Activated CD8-positive, alpha-beta memory T cell treated with anti-CD3 and anti-CD28 coated beads, Interleukin-2, amount 10 ng/mL, durations not matched to agents 7 days and 5 days (primary cell): ENCODE measurements around the gene KDM4C. TPM values are rescaled to one million over a fixed set of nuclear protein-coding genes. Genes with fewer than 3 reads are reported as not detected.

ENCODE experiments used
- ATAC-seq: fragments of 150-1000 bp; cut with Tn5 transposase; one replicate; pipeline ENCODE4 v1.10.0; 2021; ENCODE audit warnings: moderate library complexity
- CTCF ChIA-PET: fragments of 350-600 bp; sonication (Branson Sonifier 250); formaldehyde crosslinking; loops from one replicate; lab custom pipeline; 2021; ENCODE audit warnings: antibody characterized with exemption; lab: Charles Lee
- DNase-seq: peaks from one replicate; pipeline ENCODE4 v3.0.0-alpha.2; 2020
- H3K27ac Mint-ChIP-seq: one replicate; pipeline ENCODE4 v1.8.0; 2021; ENCODE audit warnings: mild to moderate bottlenecking, mixed read lengths
- H3K27me3 Mint-ChIP-seq: one replicate; pipeline ENCODE4 v1.8.0; 2021; ENCODE audit warnings: mixed read lengths
- H3K36me3 Mint-ChIP-seq: one replicate; pipeline ENCODE4 v1.8.0; 2021; ENCODE audit warnings: mild to moderate bottlenecking, mixed read lengths
- H3K4me1 Mint-ChIP-seq: one replicate; pipeline ENCODE4 v1.8.0; 2021; ENCODE audit warnings: mixed read lengths
- H3K4me3 Mint-ChIP-seq: one replicate; pipeline ENCODE4 v1.8.0; 2021; ENCODE audit warnings: mild to moderate bottlenecking, moderate library complexity, mixed read lengths
- H3K9me3 Mint-ChIP-seq: one replicate; pipeline ENCODE4 v1.8.0; 2022; ENCODE audit warnings: low read depth, mixed read lengths
- total RNA-seq, 2 experiments: library from RNA; stranded (reverse); gene quantifications; one replicate each; pipeline ENCODE4 v1.2.3, GENCODE V29; 2021

Gene KDM4C
- total RNA-seq, 2 experiments from 2014 or later: 31.5 to 57.8 TPM

DNA sequence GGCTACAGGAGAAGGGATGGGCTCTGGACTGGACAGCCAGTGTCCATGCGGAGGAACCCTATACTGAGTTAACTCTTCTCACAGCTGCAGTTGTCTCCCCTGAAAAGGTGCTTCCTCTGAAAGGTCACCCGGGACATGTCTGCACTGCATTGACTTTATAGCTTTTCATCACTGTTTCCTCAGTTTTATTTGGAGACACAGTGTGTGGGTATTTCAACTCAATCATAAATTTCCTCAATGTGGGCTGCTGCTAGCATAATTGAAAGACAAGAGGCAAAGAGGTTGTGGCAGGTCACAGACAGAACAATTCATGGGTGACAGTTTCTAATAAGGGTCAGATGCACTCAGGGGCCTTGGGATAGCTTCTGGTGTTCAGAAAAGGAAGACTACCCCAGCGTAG, 336.8 kb downstream of the KDM4C start:
- no peak for DNase-seq
- Mint-ChIP-seq H3K27ac (no peak overlapping the region), H3K36me3 (peaks cover 15% of the 10 kb centered on the region), H3K4me1 (peaks cover 7% of the 10 kb centered on the region), H3K27me3 (no peaks in the 10 kb centered on the region), H3K9me3 (no peaks in the 10 kb centered on the region), H3K4me3 (no peak overlapping the region)
- no peak for ATAC-seq
- CTCF ChIA-PET: no interaction called here

DNA sequence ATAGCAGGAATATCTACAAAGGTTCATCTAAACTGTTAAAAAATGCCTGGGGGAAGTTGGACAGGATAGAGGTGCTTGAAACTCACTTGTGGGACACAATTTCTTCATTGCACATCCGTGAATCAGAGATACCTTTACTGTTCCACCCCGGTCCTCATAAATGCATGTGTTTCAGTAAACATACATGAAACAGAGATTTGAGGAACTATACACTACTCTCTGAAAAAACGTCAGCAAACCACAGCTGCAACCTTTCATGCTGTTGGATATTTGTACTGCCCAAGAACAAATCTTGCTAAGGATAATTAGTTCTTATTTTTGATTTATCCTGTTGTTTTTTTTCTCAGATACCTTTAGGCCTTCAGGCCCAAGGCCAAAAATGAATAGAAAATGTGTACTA, 337.3 kb downstream of the KDM4C start:
- Mint-ChIP-seq H3K36me3 (peaks cover 16% of the 10 kb centered on the region), H3K27ac (no peak overlapping the region), H3K9me3 (no peaks in the 10 kb centered on the region), H3K4me3 (no peak overlapping the region), H3K4me1 (peaks cover 7% of the 10 kb centered on the region), H3K27me3 (no peaks in the 10 kb centered on the region)
- DNase-seq (no peak), ATAC-seq (no peak)
- CTCF ChIA-PET: no interaction called here

DNA sequence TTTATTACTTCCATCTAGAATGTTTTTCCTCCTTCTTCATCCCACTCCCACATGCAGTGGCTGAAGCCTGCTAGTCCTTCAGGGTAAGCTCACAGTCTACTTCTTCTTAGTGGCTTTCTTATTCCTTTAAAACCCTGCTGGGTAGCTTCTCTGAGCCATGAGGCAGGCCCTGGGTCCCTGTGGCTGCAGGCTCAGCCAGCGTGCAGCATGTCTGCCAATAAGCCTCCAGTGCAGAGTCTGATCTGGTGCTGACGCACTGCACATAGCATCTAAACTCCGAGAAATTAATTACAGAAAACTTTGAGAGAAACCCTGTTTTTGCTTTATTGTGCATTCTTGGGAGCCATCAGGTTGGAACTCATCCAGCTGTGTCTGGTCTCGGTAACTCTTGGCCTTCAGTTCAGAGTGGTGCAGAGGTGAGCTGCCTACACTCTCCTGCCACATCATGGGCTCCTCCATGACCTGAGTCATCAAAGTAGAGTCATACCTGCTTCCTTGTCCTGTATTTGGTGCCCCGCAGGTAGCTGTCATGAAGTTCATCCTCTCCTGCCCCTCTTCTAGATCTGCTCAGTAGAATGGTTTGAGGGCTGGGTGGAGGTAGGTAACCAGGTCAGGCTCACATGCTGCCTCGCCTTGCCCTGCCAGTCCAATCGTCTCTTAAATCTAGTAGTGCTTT, 339.4 kb downstream of the KDM4C start:
- Mint-ChIP-seq H3K4me3 (no peak overlapping the region), H3K9me3 (no peaks in the 10 kb centered on the region), H3K4me1 (peaks cover 7% of the 10 kb centered on the region), H3K27me3 (no peaks in the 10 kb centered on the region), H3K36me3 (peaks cover 19% of the 10 kb centered on the region), H3K27ac (no peak overlapping the region)
- DNase-seq: no peak
- ATAC-seq: no peak
- CTCF ChIA-PET: no interaction called here

DNA sequence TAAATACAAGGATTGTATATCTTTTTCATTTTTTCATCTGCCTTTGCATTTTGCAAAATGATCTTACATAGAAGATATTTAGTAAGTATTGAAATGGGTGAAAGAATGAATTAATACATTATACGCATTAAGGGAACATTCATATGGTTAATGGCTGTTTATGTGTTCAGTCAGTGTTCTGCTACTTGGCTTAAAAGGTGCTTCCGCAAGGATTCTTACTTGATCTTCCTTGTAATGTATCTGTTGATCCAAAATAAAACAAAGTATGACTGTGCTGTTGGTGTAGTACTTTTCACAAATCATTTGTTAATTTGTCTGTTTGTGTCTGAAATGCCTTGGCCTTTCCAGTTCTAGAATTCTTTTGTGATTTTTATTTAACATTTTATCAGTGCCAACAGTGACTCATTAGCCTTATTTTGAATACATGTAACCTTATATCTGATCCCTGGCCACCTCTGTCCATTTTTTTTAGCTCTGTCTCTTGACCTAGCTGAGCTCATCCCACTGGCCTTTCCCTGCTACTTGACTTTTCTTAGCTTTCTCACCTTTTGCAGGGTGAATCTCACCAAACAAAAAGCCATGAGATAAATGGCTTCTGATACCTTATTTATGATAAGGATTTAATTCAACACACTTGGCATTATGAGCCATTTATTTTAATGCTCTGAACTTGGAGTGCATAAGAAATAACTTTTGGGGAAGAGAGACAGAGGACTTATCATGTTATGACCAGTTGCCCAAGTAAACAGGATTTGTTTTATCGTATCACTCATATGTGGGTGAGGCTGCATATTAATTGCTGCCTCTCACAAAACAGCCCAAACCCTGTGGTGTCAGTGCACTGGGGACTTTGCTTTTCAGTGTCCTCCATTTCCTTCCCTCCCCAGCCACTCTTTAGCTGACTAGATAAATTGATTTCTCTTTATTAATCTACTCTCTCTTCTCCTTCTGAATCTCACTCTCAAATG, 340.3 kb downstream of the KDM4C start:
- Mint-ChIP-seq H3K4me1 (peaks cover 3% of the 10 kb centered on the region), H3K36me3 (peaks cover 20% of the 10 kb centered on the region), H3K27ac (no peak overlapping the region), H3K9me3 (no peaks in the 10 kb centered on the region), H3K4me3 (no peak overlapping the region), H3K27me3 (no peaks in the 10 kb centered on the region)
- no peak for ATAC-seq
- DNase-seq: no peak
- CTCF ChIA-PET: no interaction called here

DNA sequence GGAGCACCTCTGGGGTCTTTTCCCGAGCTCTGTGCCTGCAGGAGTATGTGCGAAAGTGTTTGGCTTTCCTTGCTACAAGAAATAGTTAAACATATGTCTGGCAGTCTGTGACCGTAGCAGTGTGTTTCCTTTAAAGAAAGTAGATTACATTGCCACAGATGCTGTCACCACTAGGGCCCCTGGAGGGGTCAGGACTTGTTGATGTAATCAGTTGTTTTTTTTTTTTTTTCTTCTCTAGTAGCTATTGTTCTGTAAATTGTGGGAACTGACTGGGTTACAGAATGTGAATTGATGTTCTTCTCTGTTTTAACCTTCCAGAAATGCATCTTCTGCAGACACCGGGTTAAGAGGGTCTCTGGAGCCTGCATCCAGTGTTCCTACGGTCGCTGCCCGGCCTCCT, 345.6 kb downstream of the KDM4C start:
- H3K4me1 Mint-ChIP-seq: no peaks in the 10 kb centered on the region
- DNase-seq (no peak), ATAC-seq (no peak)
- H3K27me3 Mint-ChIP-seq: no peaks in the 10 kb centered on the region
- no peaks in the 10 kb centered on the region for H3K9me3 Mint-ChIP-seq
- no peak overlapping the region for H3K27ac Mint-ChIP-seq
- peaks cover 33% of the 10 kb centered on the region for H3K36me3 Mint-ChIP-seq
- no peak overlapping the region for H3K4me3 Mint-ChIP-seq
- CTCF ChIA-PET: no interaction called here

DNA sequence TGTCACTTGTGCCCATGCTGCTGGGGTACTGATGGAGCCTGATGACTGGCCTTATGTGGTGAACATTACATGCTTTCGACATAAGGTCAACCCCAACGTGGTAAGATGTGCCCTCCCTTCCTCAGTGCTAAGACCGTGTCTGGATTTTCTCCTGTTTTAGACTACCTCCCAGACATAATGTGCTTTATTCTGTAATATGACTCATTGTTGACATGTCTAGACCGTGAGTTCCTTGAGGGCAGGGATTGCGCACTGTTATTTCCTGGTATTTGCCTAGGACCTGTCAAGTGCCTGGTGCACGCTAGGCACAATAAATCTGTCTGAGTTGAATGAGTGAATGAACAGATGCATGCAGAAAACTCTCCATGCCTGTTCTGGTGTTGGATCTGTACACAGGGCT, 346.0 kb downstream of the KDM4C start:
- CTCF ChIA-PET: no interaction called here
- Mint-ChIP-seq H3K36me3 (peaks cover 33% of the 10 kb centered on the region), H3K9me3 (no peaks in the 10 kb centered on the region), H3K4me1 (no peaks in the 10 kb centered on the region), H3K4me3 (no peak overlapping the region), H3K27ac (no peak overlapping the region), H3K27me3 (no peaks in the 10 kb centered on the region)
- ATAC-seq: no peak
- no peak for DNase-seq

DNA sequence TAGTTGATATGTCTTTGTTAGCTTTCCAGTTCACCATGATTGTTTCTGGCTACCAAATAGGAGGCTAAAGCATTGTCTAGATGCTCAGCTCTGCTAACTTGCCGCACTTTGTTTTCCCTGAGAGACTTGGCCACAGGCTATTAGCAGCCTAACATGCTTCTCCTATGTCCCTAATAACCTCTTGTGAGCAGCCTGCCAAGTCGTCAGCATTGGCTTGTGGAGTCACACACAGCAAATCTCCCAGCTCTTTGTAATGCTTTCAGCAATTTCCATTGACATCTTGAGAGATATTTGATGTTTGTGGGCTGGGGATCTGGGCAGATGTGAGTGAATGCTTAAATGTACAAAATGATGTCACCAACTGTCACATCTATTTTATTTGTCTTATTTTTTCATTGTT, 346.9 kb downstream of the KDM4C start:
- ATAC-seq (no peak), DNase-seq (no peak)
- CTCF ChIA-PET: no interaction called here
- H3K9me3 Mint-ChIP-seq: no peaks in the 10 kb centered on the region
- no peak overlapping the region for H3K4me3 Mint-ChIP-seq
- no peaks in the 10 kb centered on the region for H3K4me1 Mint-ChIP-seq
- H3K27me3 Mint-ChIP-seq: no peaks in the 10 kb centered on the region
- H3K27ac Mint-ChIP-seq: no peak overlapping the region
- peaks cover 30% of the 10 kb centered on the region for H3K36me3 Mint-ChIP-seq

DNA sequence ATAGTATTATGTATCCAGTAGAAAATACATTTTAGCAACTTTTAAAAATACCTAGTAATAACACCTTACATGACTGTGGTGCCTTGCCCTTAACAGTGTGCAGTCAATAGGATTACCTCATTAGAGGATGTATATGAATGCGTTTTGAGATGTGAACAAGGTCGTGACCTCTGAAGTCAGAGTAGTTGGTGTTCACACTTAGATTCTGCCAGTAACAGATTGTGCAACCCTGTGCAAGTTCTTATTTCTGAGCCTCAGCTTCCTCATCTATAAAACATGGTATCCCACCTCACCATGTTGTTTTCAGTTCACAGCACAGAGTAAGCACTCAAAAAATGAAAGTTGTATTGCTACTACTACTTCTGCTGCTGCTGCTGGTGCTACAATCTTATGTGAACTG, 347.3 kb downstream of the KDM4C start:
- Mint-ChIP-seq H3K4me3 (no peak overlapping the region), H3K36me3 (peaks cover 34% of the 10 kb centered on the region), H3K9me3 (no peaks in the 10 kb centered on the region), H3K27me3 (no peaks in the 10 kb centered on the region), H3K4me1 (no peaks in the 10 kb centered on the region), H3K27ac (no peak overlapping the region)
- no peak for ATAC-seq
- DNase-seq: no peak
- CTCF ChIA-PET: no interaction called here

DNA sequence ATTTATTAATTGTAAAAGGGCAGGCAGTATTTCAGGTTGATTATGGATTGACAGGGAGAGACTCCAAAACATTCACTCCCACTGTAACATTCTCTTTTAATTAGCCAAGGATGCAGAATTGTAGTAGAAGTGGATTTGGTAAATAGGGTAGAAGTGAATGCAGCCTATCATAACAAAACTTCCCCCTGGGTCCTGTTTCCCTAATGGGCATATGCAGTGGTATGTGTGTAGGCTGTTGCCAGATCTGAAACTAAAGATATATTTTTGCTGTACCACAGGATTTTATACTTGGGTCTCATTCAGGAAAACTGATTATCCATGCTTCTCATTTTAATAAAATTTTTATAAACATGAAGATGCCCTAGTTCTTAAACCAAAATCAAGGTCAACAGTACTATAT, 351.2 kb downstream of the KDM4C start:
- no peaks in the 10 kb centered on the region for H3K9me3 Mint-ChIP-seq
- CTCF ChIA-PET: no interaction called here
- DNase-seq: no peak
- ATAC-seq: no peak
- H3K4me1 Mint-ChIP-seq: no peaks in the 10 kb centered on the region
- no peak overlapping the region for H3K4me3 Mint-ChIP-seq
- H3K36me3 Mint-ChIP-seq: peaks cover 31% of the 10 kb centered on the region
- no peaks in the 10 kb centered on the region for H3K27me3 Mint-ChIP-seq
- H3K27ac Mint-ChIP-seq: no peak overlapping the region

DNA sequence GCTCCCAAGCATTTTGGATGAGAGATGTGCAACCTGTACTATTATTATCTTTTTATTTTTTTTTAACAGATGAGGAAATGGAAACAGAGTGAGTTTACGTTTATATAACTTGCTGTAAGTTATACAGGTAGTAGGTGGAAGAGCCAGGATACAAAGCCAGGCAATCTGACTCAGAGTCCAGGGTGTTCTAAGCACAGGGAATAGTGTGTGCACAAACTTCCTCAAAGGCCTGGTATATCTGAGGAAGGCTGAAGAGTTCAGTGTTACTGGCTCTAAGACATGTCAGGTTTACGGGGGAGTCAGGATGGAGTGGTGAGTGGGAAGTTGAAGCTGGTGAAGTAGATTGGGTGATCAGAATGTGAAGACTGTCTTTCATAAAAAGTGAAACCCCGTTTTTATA, 353.6 kb downstream of the KDM4C start:
- ATAC-seq (no peak), DNase-seq (no peak)
- CTCF ChIA-PET: no interaction called here
- H3K27me3 Mint-ChIP-seq: no peaks in the 10 kb centered on the region
- no peaks in the 10 kb centered on the region for H3K9me3 Mint-ChIP-seq
- H3K4me3 Mint-ChIP-seq: no peak overlapping the region
- H3K36me3 Mint-ChIP-seq: peaks cover 25% of the 10 kb centered on the region
- H3K4me1 Mint-ChIP-seq: no peaks in the 10 kb centered on the region
- no peak overlapping the region for H3K27ac Mint-ChIP-seq

DNA sequence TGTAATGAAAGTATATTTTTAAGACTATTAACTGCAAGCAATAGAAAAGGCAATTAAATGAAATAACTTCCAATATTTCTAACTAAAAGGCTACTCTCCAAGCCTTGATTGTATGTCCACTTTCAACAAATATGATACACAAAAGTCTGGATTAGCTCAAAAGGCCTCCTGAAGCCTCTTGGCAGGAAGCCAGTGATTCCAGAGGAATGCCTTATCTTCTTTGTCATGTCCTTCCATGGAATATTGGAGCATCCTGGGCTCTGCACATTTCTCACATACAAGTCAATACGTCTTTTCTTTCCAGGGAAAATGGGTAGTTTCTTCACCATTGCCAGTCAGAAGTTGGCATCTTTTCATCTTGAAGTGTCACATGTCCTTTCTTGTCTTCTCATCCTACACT, 357.8 kb downstream of the KDM4C start:
- H3K4me1 Mint-ChIP-seq: peaks cover 15% of the 10 kb centered on the region
- H3K27ac Mint-ChIP-seq: no peak overlapping the region
- ATAC-seq: no peak
- H3K9me3 Mint-ChIP-seq: no peaks in the 10 kb centered on the region
- H3K27me3 Mint-ChIP-seq: no peaks in the 10 kb centered on the region
- no peak for DNase-seq
- no peak overlapping the region for H3K4me3 Mint-ChIP-seq
- H3K36me3 Mint-ChIP-seq: peaks cover 6% of the 10 kb centered on the region
- CTCF ChIA-PET: no interaction called here

DNA sequence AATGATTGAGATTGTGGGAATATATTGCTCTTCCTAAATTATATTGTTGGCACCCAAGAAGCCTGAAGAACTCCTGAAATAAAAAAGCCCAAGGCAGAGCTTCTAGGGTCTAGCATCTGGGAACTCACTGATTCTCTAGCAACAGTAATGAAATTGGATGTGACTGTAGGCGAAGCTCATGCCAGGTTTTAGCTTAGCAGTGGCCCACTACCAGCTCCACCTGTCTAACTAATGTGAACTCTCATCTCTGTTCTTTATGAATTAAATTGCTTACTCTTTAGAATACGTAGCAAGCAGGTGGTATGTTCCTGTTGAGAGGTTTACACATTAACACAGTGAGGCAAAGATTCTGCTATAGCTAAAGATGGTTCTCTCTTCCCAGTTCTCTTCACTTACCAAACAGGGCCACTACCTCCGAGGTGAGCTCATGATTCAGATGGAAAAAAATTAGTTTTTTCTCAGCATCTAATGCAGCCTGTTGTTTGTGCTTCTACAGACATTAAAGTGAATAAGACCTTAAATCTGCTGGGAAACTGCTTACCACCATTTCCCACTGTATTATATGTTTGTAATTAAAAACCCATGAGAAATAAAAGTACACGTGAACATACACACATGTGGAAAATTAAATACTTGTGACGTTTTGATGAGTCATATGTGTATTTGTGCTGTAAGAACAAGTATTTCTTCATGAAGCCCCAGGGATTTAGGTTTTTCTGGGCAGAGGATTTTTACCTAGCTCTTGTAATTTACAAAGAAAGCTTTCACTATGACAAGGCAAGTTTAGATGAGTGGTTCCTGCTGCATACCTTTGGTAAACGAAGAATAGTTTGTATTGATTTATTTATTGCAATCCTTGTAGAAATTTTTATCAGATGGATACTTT, 360.1 kb downstream of the KDM4C start:
- peaks cover 27% of the 10 kb centered on the region for H3K4me1 Mint-ChIP-seq
- no peak overlapping the region for H3K4me3 Mint-ChIP-seq
- H3K9me3 Mint-ChIP-seq: no peaks in the 10 kb centered on the region
- H3K27me3 Mint-ChIP-seq: no peaks in the 10 kb centered on the region
- ATAC-seq (peak; percentile 30), DNase-seq (no peak)
- H3K36me3 Mint-ChIP-seq: peaks cover 13% of the 10 kb centered on the region
- H3K27ac Mint-ChIP-seq: no peak overlapping the region
- CTCF ChIA-PET: no interaction called here

DNA sequence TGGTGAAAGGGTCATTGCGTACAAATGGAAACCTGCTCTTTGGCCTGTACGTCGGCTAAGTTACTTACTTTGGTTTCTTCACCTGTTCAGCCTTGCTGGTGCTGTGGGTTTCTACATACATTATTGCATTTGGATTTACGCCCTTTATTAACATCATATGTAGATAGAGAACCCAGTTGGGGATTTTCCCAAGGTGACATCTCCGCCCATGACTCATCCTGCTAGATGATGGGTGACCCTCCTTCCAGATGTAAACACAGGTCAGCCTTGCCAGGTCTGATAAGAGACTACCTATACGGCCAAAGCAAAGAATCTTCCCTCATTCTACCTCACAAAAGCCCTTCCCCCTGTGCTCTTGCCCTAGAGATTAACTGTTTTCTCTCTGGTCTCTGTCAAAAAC, 360.9 kb downstream of the KDM4C start:
- no peak overlapping the region for H3K27ac Mint-ChIP-seq
- CTCF ChIA-PET: no interaction called here
- DNase-seq: no peak
- H3K27me3 Mint-ChIP-seq: no peaks in the 10 kb centered on the region
- no peaks in the 10 kb centered on the region for H3K9me3 Mint-ChIP-seq
- H3K4me3 Mint-ChIP-seq: no peak overlapping the region
- ATAC-seq: no peak
- H3K36me3 Mint-ChIP-seq: peaks cover 18% of the 10 kb centered on the region
- peaks cover 27% of the 10 kb centered on the region for H3K4me1 Mint-ChIP-seq
